MM.1S (cell line): Measurements from ENCODE around the gene SV2B.

Source experiments
- DNase-seq: peaks from one replicate; pipeline ENCODE4 v3.0.0-alpha.2; 2015
- H2AFZ ChIP-seq: fragments of 300-600 bp; sonication (generic); 2 replicates; pipeline ENCODE4 v1.6.0; 2016; ENCODE audit warnings: antibody characterized with exemption, low read length
- H3F3A ChIP-seq: fragments of 300-600 bp; sonication (generic); 2 replicates; pipeline ENCODE4 v1.6.1; 2016; ENCODE audit warnings: mild to moderate bottlenecking, antibody characterized with exemption, low read length, moderate library complexity, mixed read lengths; ENCODE audit not compliant: insufficient read depth
- H3K27ac ChIP-seq: fragments of 300-600 bp; sonication (generic); 2 replicates; pipeline ENCODE4 v1.5.1; 2016; ENCODE audit warnings: mild to moderate bottlenecking, low read length
- H3K27me3 ChIP-seq: fragments of 300-600 bp; sonication (generic); replicated peaks from 2 replicates; pipeline ENCODE4 v1.6.0; 2016; ENCODE audit warnings: low read length; ENCODE audit not compliant: insufficient read depth
- H3K36me3 ChIP-seq: fragments of 300-600 bp; sonication (generic); replicated peaks from 2 replicates; pipeline ENCODE4 v1.6.1; 2016; ENCODE audit warnings: mild to moderate bottlenecking, low read length, mixed read lengths; ENCODE audit not compliant: insufficient read depth
- H3K4me1 ChIP-seq: fragments of 300-600 bp; sonication (generic); 2 replicates; pipeline ENCODE4 v1.6.1; 2016; ENCODE audit warnings: low read length, mixed read lengths
- H3K4me2 ChIP-seq: fragments of 300-600 bp; sonication (generic); 2 replicates; pipeline ENCODE4 v1.6.0; 2016; ENCODE audit warnings: low read depth, low read length
- H3K4me3 ChIP-seq: fragments of 300-600 bp; sonication (generic); 2 replicates; pipeline ENCODE4 v1.5.1; 2016; ENCODE audit warnings: low read length, mixed read lengths
- H3K79me2 ChIP-seq: fragments of 300-600 bp; sonication (generic); 2 replicates; pipeline ENCODE4 v1.6.1; 2016; ENCODE audit warnings: mixed run types, low read length, mixed read lengths
- H3K9ac ChIP-seq: fragments of 300-600 bp; sonication (generic); 2 replicates; pipeline ENCODE4 v1.6.1; 2016; ENCODE audit warnings: low read length, mixed read lengths
- H3K9me2 ChIP-seq: fragments of 300-600 bp; sonication (generic); replicated peaks from 2 replicates; pipeline ENCODE4 v1.6.1; 2016; ENCODE audit warnings: mild to moderate bottlenecking, low read length, mixed read lengths; ENCODE audit not compliant: insufficient read depth
- H3K9me3 ChIP-seq: fragments of 300-600 bp; sonication (generic); replicated peaks from 2 replicates; pipeline ENCODE4 v1.6.1; 2016; ENCODE audit warnings: mild to moderate bottlenecking, low read length, mixed read lengths; ENCODE audit not compliant: insufficient read depth
- H4K20me1 ChIP-seq: fragments of 300-600 bp; sonication (generic); 2 replicates; pipeline ENCODE4 v1.6.1; 2016; ENCODE audit warnings: mild to moderate bottlenecking, low read length, moderate library complexity, mixed read lengths; ENCODE audit not compliant: insufficient read depth
- EZH2 ChIP-seq: fragments of 300-600 bp; sonication (generic); optimal IDR thresholded peaks from 2 replicates; pipeline ENCODE3; 2017; ENCODE audit warnings: low read depth, mild to moderate bottlenecking, antibody characterized with exemption, low read length, mixed read lengths
- EZH2phosphoT487 ChIP-seq: fragments of 300-600 bp; sonication (generic); IDR thresholded peaks from 2 replicates; pipeline ENCODE4 v1.6.1; 2018; ENCODE audit warnings: antibody characterized with exemption, low read length
- TF ChIP-seq, protein P1 (sequence below): fragments of 300-600 bp; sonication (generic); IDR thresholded peaks from 2 replicates; pipeline ENCODE4 v1.5.1; 2016; ENCODE audit warnings: antibody characterized with exemption, low read length, mixed read lengths

SV2B gene

DNA sequence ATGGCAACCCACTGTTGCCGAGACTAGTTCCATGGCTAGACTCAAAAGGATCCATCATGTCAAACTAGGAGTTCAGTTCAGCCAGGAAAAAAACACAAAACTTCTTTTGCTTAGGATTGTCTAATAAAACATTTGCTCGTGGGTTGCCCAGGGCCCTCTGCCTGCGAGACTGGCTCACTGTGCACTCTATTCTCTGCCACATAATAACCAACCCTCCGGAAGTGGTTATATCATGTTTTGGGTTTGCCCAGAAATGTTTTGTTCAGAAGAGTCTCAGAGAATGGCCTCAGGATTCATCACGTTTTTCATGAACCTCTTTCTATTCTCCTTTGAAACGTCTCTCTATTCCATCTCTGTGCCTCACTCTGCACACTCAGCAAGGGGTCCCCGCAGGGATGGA, 216.1 kb downstream of the SV2B start:
- Histone ChIP-seq H3K36me3 (no peaks in the 10 kb centered on the region), H3K27ac (no peak overlapping the region), H3K4me2 (no peak overlapping the region), H2AFZ (no peak overlapping the region), H3K4me1 (no peaks in the 10 kb centered on the region), H3K27me3 (no peaks in the 10 kb centered on the region), H3K9me3 (no peaks in the 10 kb centered on the region), H4K20me1 (no peaks in the 10 kb centered on the region), H3K4me3 (no peak overlapping the region), H3F3A (no peaks in the 10 kb centered on the region), H3K9ac (no peak overlapping the region), H3K79me2 (no peaks in the 10 kb centered on the region), H3K9me2 (no peaks in the 10 kb centered on the region)
- TF ChIP-seq EZH2 (no peak), EZH2phosphoT487 (no peak)
- TF ChIP-seq, protein P1, sequence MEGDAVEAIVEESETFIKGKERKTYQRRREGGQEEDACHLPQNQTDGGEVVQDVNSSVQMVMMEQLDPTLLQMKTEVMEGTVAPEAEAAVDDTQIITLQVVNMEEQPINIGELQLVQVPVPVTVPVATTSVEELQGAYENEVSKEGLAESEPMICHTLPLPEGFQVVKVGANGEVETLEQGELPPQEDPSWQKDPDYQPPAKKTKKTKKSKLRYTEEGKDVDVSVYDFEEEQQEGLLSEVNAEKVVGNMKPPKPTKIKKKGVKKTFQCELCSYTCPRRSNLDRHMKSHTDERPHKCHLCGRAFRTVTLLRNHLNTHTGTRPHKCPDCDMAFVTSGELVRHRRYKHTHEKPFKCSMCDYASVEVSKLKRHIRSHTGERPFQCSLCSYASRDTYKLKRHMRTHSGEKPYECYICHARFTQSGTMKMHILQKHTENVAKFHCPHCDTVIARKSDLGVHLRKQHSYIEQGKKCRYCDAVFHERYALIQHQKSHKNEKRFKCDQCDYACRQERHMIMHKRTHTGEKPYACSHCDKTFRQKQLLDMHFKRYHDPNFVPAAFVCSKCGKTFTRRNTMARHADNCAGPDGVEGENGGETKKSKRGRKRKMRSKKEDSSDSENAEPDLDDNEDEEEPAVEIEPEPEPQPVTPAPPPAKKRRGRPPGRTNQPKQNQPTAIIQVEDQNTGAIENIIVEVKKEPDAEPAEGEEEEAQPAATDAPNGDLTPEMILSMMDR: no peak
- DNase-seq: no peak

GRCh38 chr15:91318516-91318915, 218.5 kb downstream of the SV2B start:
- H3K9me2 ChIP-seq: no peaks in the 10 kb centered on the region
- H3K27ac ChIP-seq: no peak overlapping the region
- H3K36me3 ChIP-seq: no peaks in the 10 kb centered on the region
- H3K4me2 ChIP-seq: no peak overlapping the region
- no peaks in the 10 kb centered on the region for H3K27me3 ChIP-seq
- TF ChIP-seq EZH2 (no peak), EZH2phosphoT487 (no peak)
- TF ChIP-seq, protein P1: no peak
- H3K79me2 ChIP-seq: no peaks in the 10 kb centered on the region
- H3K9ac ChIP-seq: no peak overlapping the region
- H4K20me1 ChIP-seq: no peaks in the 10 kb centered on the region
- DNase-seq: no peak
- H2AFZ ChIP-seq: no peak overlapping the region
- H3K9me3 ChIP-seq: no peaks in the 10 kb centered on the region
- no peaks in the 10 kb centered on the region for H3K4me1 ChIP-seq
- H3K4me3 ChIP-seq: no peak overlapping the region
- H3F3A ChIP-seq: no peaks in the 10 kb centered on the region

DNA sequence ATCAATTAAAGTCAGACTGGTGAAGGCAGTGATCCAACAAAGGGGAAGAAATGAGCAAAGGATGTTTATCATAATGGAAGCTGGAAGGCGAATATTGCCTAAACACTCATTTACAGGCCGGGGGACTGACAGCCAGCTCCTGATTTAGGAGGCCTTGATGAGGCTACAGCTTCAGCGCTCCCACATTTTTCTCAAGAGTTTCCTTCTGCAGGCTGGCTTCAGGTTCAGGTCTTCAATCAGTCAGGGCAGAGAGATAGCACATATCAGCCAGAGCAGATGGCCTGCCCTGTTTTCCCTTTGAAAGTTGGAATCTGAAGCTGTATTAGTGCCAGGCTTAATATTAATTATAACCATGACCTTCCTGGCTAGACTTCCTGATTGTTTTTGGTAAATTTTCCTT, 218.9 kb downstream of the SV2B start:
- TF ChIP-seq EZH2: no peak
- no peak for TF ChIP-seq EZH2phosphoT487
- no peaks in the 10 kb centered on the region for H3K4me1 ChIP-seq
- no peak overlapping the region for H3K4me3 ChIP-seq
- no peak overlapping the region for H3K4me2 ChIP-seq
- no peaks in the 10 kb centered on the region for H3K79me2 ChIP-seq
- no peaks in the 10 kb centered on the region for H3K27me3 ChIP-seq
- H3K9ac ChIP-seq: no peak overlapping the region
- H4K20me1 ChIP-seq: no peaks in the 10 kb centered on the region
- H3K27ac ChIP-seq: no peak overlapping the region
- H3K9me2 ChIP-seq: no peaks in the 10 kb centered on the region
- H2AFZ ChIP-seq: no peak overlapping the region
- no peaks in the 10 kb centered on the region for H3F3A ChIP-seq
- H3K9me3 ChIP-seq: no peaks in the 10 kb centered on the region
- DNase-seq: no peak
- no peaks in the 10 kb centered on the region for H3K36me3 ChIP-seq

GRCh38 chr15:91319371-91320059, 219.5 kb downstream of the SV2B start:
- Histone ChIP-seq H3F3A (no peaks in the 10 kb centered on the region), H3K9ac (no peak overlapping the region), H3K9me3 (no peaks in the 10 kb centered on the region), H4K20me1 (no peaks in the 10 kb centered on the region), H3K9me2 (no peaks in the 10 kb centered on the region), H3K36me3 (no peaks in the 10 kb centered on the region), H3K4me2 (no peak overlapping the region), H3K4me3 (no peak overlapping the region), H3K27me3 (no peaks in the 10 kb centered on the region), H3K4me1 (no peaks in the 10 kb centered on the region), H3K27ac (no peak overlapping the region), H3K79me2 (no peaks in the 10 kb centered on the region), H2AFZ (no peak overlapping the region)
- no peak for DNase-seq
- TF ChIP-seq EZH2phosphoT487: no peak
